Hepatic stellate cell (primary cell): ENCODE data around the gene SRRM4.

Source experiments
- DNase-seq: peaks from one replicate; pipeline ENCODE4 v3.0.0; 2011; ENCODE audit warnings: low spot score

The SRRM4 gene

DNA sequence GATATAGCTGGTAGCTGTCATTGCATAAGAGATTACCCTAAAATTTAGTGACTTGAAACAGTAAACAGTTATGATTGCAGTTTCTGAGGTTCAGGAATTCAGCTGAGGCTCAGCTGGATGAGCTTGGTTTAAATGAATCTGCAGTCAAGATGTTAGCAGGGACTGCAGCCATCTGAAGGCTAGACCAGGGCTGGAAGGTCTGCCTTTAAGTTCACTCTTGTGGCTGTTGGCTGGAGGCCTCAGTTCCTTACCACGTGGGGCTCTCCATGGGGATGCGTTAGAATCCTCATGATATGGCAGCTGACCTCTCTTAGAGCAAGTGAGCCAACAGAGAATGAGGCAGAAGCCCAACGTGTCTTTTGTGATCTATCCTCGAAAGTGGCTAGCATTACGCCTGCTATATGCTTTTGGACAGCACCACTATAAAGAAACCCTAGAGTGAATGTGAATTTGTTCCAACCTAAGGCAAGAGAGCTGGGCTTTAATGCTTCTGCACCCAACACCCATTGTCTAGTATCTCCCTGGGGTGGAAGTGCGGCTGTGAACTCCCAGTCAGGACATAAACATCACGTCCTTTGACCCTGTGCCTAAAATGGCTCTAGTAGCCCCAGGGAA, 223.4 kb downstream of the SRRM4 start:
- no peak for DNase-seq

DNA sequence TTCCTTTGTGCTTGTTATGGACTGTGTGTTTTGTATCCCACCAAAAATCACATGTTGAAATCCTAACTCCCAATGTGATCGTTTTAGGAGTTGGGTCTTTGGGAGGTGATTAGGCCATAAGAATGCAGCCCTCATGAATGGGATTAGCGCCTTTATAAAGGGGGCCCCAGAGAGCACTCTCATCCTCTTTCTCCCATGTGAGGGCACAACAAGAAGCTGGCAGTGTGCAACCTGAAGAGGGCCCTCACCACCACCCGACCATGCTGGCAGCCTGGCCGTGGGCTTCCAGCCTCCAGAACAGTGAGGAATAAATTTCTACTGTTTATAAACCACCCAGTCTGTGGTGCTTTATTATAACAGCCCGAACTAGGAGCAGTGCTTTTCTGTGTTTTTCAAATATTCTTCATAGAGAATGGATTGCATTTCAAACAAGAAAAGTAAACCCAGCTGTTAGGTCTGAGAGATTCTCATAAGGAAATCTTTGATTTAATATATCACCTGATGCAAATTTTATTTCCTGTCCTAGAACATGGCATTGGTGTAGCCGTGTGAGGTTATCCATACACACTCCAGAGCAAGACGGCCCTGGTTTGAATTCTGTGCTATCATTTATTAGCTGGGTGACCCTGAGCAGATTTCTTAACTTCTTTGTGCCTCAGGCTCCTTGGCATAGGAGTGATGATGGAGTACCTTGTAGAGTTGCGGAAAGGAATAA, 225.2 kb downstream of the SRRM4 start:
- DNase-seq, result no peak

DNA sequence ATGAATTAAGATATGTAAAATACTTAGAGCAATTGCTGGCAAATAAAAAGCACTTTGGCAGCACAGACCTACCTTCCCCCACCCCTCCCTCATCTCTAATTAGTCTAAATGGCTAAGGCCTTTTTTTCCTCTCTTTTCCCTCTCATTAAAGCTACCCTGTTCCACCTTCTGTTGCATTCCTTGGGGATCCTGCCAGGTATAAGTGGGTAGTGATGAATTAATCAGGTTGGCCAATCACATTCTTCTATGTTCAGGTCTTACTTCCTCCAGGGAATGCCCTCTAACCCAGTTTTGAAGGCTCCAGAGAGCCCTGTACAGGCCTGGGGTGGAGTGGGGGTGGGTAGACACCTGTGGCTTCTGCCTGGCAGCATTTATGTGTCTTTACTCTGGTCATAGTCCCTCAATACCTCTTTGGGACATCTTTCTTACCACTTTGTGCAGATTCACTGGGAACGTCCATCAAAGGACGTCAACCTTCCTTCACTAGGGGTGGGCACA, 225.8 kb downstream of the SRRM4 start:
- no peak for DNase-seq

DNA sequence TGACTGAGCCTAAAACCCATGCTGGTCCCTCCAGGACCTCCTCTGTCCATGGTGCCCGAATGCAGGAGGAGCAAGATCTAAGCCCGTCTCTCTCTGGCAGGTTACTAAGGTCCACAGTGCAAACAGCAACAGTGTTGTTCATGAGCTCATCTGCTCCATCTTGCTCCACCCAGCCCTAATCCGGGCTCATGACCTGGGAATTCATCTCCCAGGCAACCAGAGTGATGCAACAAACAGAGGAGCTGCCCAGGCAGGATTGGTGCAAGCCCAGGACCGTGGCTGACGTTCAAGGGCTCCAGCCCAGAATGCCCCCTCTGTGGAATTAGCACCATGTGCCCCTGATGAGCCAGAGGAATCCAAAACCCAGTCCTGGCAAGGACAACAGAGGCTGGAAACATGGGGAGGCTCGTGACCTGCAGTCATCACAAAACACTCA, 227.3 kb downstream of the SRRM4 start:
- peak; percentile 21 for DNase-seq

DNA sequence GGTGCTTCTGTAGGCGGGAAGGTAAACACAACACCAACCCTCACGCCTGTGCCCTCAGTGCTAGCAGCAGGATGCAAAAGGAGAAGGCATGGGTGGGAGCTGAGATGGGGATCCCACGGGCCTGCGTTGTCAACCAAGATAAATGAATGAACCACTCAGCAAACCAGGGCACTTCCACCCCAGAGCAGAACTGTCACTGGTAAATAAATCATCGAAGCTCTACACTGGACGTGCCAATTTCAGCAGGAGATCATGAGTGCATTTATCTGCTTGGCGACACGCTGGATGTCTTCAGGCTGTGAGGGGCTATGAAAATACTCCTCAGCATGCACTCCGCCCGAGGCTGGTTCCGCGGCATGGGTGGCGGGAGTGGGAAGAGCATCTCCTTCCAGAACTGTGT, 230.5 kb downstream of the SRRM4 start:
- no peak for DNase-seq
